Activated CD4-positive, alpha-beta T cell treated with anti-CD3 and anti-CD28 coated beads for 36 hours (primary cell): Measurements from ENCODE around the gene VTI1B. TPM values are rescaled to one million over a fixed set of nuclear protein-coding genes. Genes with fewer than 3 reads are reported as not detected.
"Not testable (repeated sequence)": the region's sequence is repeated elsewhere in the genome, so short reads cannot be mapped to it uniquely, and the experiment has no call there.

Source experiments
- ATAC-seq: fragments of 200-7000 bp; cut with Tn5 transposase; one replicate; pipeline ENCODE4 v1.10.0; 2021; ENCODE audit warnings: mild to moderate bottlenecking, moderate library complexity
- CTCF ChIA-PET: fragments of 350-600 bp; sonication (Branson Sonifier 250); formaldehyde crosslinking; loops from one replicate; lab custom pipeline; 2021; ENCODE audit warnings: antibody characterized with exemption; lab: Charles Lee
- POLR2A ChIA-PET: fragments of 350-600 bp; sonication (Branson Sonifier 250); formaldehyde crosslinking; loops from one replicate; lab custom pipeline; 2021; ENCODE audit warnings: antibody characterized with exemption, inconsistent platforms; lab: Charles Lee
- DNase-seq: peaks from one replicate; pipeline ENCODE4 v3.0.0-alpha.2; 2020
- H3K27ac Mint-ChIP-seq: one replicate; pipeline ENCODE4 v1.8.0; 2021; ENCODE audit warnings: mixed read lengths
- H3K27me3 Mint-ChIP-seq: one replicate; pipeline ENCODE4 v1.8.0; 2021; ENCODE audit warnings: mixed read lengths
- H3K36me3 Mint-ChIP-seq: one replicate; pipeline ENCODE4 v1.8.0; 2021; ENCODE audit warnings: low read depth, mixed read lengths
- H3K4me1 Mint-ChIP-seq: one replicate; pipeline ENCODE4 v1.8.0; 2021; ENCODE audit warnings: mixed read lengths
- H3K4me3 Mint-ChIP-seq: one replicate; pipeline ENCODE4 v1.8.0; 2021; ENCODE audit warnings: mild to moderate bottlenecking, moderate library complexity, mixed read lengths
- H3K9me3 Mint-ChIP-seq: one replicate; pipeline ENCODE4 v1.8.0; 2021; ENCODE audit warnings: low read depth, mixed read lengths
- intact Hi-C, 2 experiments: fragments of 100-400 bp; cut with DNase I in 1 of 2; cut with micrococcal nuclease in 1 of 2; formaldehyde crosslinking; loops; one replicate each; pipeline versions ENCODE4 v1.14.2 to v1.15.1; 2022 to 2024; cut with DNase I, micrococcal nuclease
- total RNA-seq, 2 experiments: library from RNA; stranded (reverse); gene quantifications; one replicate each; pipeline ENCODE4 v1.2.3, GENCODE V29; 2021

VTI1B gene
- total RNA-seq, 2 experiments from 2014 or later = 42.0 to 58.3 TPM

GRCh38 chr14:67610491-67610890 lies 63.9 kb downstream of the VTI1B start:
- H3K9me3 Mint-ChIP-seq = no peaks in the 10 kb centered on the region
- no peaks in the 10 kb centered on the region for H3K27me3 Mint-ChIP-seq
- peak; percentile 93 for ATAC-seq
- ChIA-PET CTCF (interaction anchor here (0.7 to 3.0 kb wide), 8 partner anchors 8 to 184 kb away, joined by 3 to 16 read pairs (median 4); partner anchors contain the start of genes ARG2 and PIGH), POLR2A (no interaction called here)
- no peak overlapping the region for H3K4me3 Mint-ChIP-seq
- DNase-seq = peak; percentile 49
- no peak overlapping the region for H3K27ac Mint-ChIP-seq
- intact Hi-C loops = loop anchor here in 1 of 2 experiments (10.0 kb wide), 1 partner anchor 366 kb away; the partner anchor contains the start of gene PALS1
- no peaks in the 10 kb centered on the region for H3K36me3 Mint-ChIP-seq
- H3K4me1 Mint-ChIP-seq = peaks cover 13% of the 10 kb centered on the region

- ATAC-seq (no peak), DNase-seq (no peak)
Measured at GRCh38 chr14:67609642-67610310, 64.7 kb downstream of the VTI1B start.

GRCh38 chr14:67607646-67608045 lies 66.8 kb downstream of the VTI1B start:
- intact Hi-C loops = loop anchor here in 1 of 2 experiments (10.0 kb wide), 1 partner anchor 1187 kb away; the partner anchor contains the start of gene ZFP36L1

More at GRCh38 chr14:67609642-67610310, 64.7 kb downstream of the VTI1B start:
- Mint-ChIP-seq H3K4me1 (peaks cover 13% of the 10 kb centered on the region), H3K27me3 (no peaks in the 10 kb centered on the region), H3K4me3 (no peak overlapping the region), H3K9me3 (no peaks in the 10 kb centered on the region), H3K36me3 (no peaks in the 10 kb centered on the region), H3K27ac (no peak overlapping the region)
- ChIA-PET POLR2A (no interaction called here), CTCF (interaction anchor here (0.7 to 3.0 kb wide), 9 partner anchors 9 to 183 kb away, joined by 3 to 16 read pairs (median 4); partner anchors contain the start of genes ARG2 and PIGH)
- intact Hi-C loops = loop anchor here in 1 of 2 experiments (10.0 kb wide), 2 partner anchors 365 to 1185 kb away; partner anchors contain the start of genes PALS1 and ZFP36L1

GRCh38 chr14:67602995-67603545 lies 71.4 kb downstream of the VTI1B start:
- no peak for DNase-seq
- H3K4me1 Mint-ChIP-seq = peaks cover 22% of the 10 kb centered on the region
- CTCF ChIA-PET = interaction anchor here (1.2 kb wide), 1 partner anchor 77 kb away, joined by 3 read pairs; no protein-coding TSS in a partner anchor
- no peak overlapping the region for H3K4me3 Mint-ChIP-seq
- intact Hi-C loops = loop anchor here in 1 of 2 experiments (5.0 to 10.0 kb wide), 2 partner anchors 1096 to 1192 kb away; partner anchors contain the start of genes GPHN and ZFP36L1
- H3K27ac Mint-ChIP-seq = no peak overlapping the region
- no peaks in the 10 kb centered on the region for H3K27me3 Mint-ChIP-seq
- peaks cover 3% of the 10 kb centered on the region for H3K36me3 Mint-ChIP-seq
- POLR2A ChIA-PET = no interaction called here
- H3K9me3 Mint-ChIP-seq = no peaks in the 10 kb centered on the region
- ATAC-seq = no peak

More at GRCh38 chr14:67607646-67608045, 66.8 kb downstream of the VTI1B start:
- ATAC-seq (no peak), DNase-seq (no peak)
- ChIA-PET POLR2A (no interaction called here), CTCF (no interaction called here)
- H3K36me3 Mint-ChIP-seq = no peaks in the 10 kb centered on the region
- no peak overlapping the region for H3K27ac Mint-ChIP-seq
- H3K27me3 Mint-ChIP-seq = no peaks in the 10 kb centered on the region
- H3K4me3 Mint-ChIP-seq = no peak overlapping the region
- H3K9me3 Mint-ChIP-seq = no peaks in the 10 kb centered on the region
- H3K4me1 Mint-ChIP-seq = peaks cover 13% of the 10 kb centered on the region

GRCh38 chr14:67602076-67602475 lies 72.4 kb downstream of the VTI1B start:
- no peaks in the 10 kb centered on the region for H3K9me3 Mint-ChIP-seq
- no peak overlapping the region for H3K27ac Mint-ChIP-seq
- no peak overlapping the region for H3K4me3 Mint-ChIP-seq
- peaks cover 29% of the 10 kb centered on the region for H3K4me1 Mint-ChIP-seq
- intact Hi-C loops = loop anchor here in 1 of 2 experiments (5.0 to 10.0 kb wide), 2 partner anchors 1095 to 1193 kb away; partner anchors contain the start of genes GPHN and ZFP36L1
- H3K36me3 Mint-ChIP-seq = peaks cover 3% of the 10 kb centered on the region
- CTCF ChIA-PET = no interaction called here
- no peak for ATAC-seq
- POLR2A ChIA-PET = no interaction called here
- DNase-seq = no peak
- no peaks in the 10 kb centered on the region for H3K27me3 Mint-ChIP-seq

GRCh38 chr14:67600562-67600974 lies 73.9 kb downstream of the VTI1B start:
- Mint-ChIP-seq H3K27ac (peak overlapping the region; percentile 94), H3K4me1 (peaks cover 34% of the 10 kb centered on the region), H3K4me3 (peak overlapping the region; percentile 94)
- ATAC-seq, H3K9me3 Mint-ChIP-seq, DNase-seq, H3K27me3 Mint-ChIP-seq, H3K36me3 Mint-ChIP-seq: not testable (repeated sequence)
- intact Hi-C loops = loop anchor here (1.0 to 10.0 kb wide), 10 partner anchors 18 to 1194 kb away; partner anchors contain the start of genes RDH11 (in 2 of the 2), ARG2 (in 1 of the 2), ATP6V1D (in 1 of the 2) and GPHN (in 1 of the 2)
- POLR2A ChIA-PET = interaction anchor here (0.5 to 1.4 kb wide), 6 partner anchors 8 to 104 kb away, joined by 3 to 7 read pairs (median 4); partner anchors contain the start of gene RDH11
- CTCF ChIA-PET = interaction anchor here (0.7 to 4.5 kb wide), 18 partner anchors 10 to 220 kb away, joined by 3 to 39 read pairs (median 7); partner anchors contain the start of genes ARG2, RDH12 and ZFYVE26

- H3K27me3 Mint-ChIP-seq = no peaks in the 10 kb centered on the region
- ChIA-PET POLR2A (interaction anchor here (0.5 to 1.4 kb wide), 8 partner anchors 8 to 104 kb away, joined by 3 to 7 read pairs (median 4); partner anchors contain the start of gene RDH11), CTCF (interaction anchor here (0.6 to 4.5 kb wide), 24 partner anchors 10 to 344 kb away, joined by 3 to 39 read pairs (median 5); partner anchors contain the start of genes ARG2, PLEK2, RDH12 and ZFYVE26)
- peak within 1 kb of the TSS; percentile 94 for H3K27ac Mint-ChIP-seq
- peak; percentile 97 for DNase-seq
- H3K4me3 Mint-ChIP-seq = peak within 1 kb of the TSS; percentile 94
- ATAC-seq = peak; percentile 99
- peaks cover 13% of the 10 kb centered on the region for H3K36me3 Mint-ChIP-seq
- intact Hi-C loops = loop anchor here (1.0 to 10.0 kb wide), 10 partner anchors 18 to 1195 kb away; partner anchors contain the start of genes RDH11 (in 2 of the 2), ARG2 (in 1 of the 2), ATP6V1D (in 1 of the 2) and GPHN (in 1 of the 2)
- H3K9me3 Mint-ChIP-seq = no peaks in the 10 kb centered on the region
- peaks cover 34% of the 10 kb centered on the region for H3K4me1 Mint-ChIP-seq
Measured at GRCh38 chr14:67599698-67600561, 74.5 kb downstream of the VTI1B start, which contains the start of gene PIGH. PIGH (minus strand) TSS chr14:67600268; CDS start chr14:67600203, 65 bp downstream.

Other genes starting within 250 kb of the VTI1B start
- 1 to 10 TPM; 1.3 to 1.5 TPM for gene TMEM229B, start 185.9 kb downstream of the VTI1B start, total RNA-seq
- 1 to 10 TPM; 4.1 to 5.7 TPM for gene PLEKHH1, start 141.3 kb downstream of the VTI1B start, total RNA-seq
- 10 to 100 TPM; 14.9 to 21.4 TPM for gene PIGH, start 74.4 kb downstream of the VTI1B start, total RNA-seq
- gene ARG2, start 54.7 kb downstream of the VTI1B start, total RNA-seq = 10 to 100 TPM; 11.9 TPM
- gene RDH11, start 21.1 kb upstream of the VTI1B start, total RNA-seq = 10 to 100 TPM; 72.0 to 75.6 TPM
- gene RDH12, start 27.3 kb upstream of the VTI1B start, total RNA-seq = not detected
- 10 to 100 TPM; 13.0 to 14.2 TPM for gene ZFYVE26, start 142.0 kb upstream of the VTI1B start, total RNA-seq
- 10 to 100 TPM; 26.4 to 39.9 TPM for gene RAD51B, start 145.1 kb upstream of the VTI1B start, total RNA-seq